ENCODE measurements around the gene CACNA2D4.

DNA sequence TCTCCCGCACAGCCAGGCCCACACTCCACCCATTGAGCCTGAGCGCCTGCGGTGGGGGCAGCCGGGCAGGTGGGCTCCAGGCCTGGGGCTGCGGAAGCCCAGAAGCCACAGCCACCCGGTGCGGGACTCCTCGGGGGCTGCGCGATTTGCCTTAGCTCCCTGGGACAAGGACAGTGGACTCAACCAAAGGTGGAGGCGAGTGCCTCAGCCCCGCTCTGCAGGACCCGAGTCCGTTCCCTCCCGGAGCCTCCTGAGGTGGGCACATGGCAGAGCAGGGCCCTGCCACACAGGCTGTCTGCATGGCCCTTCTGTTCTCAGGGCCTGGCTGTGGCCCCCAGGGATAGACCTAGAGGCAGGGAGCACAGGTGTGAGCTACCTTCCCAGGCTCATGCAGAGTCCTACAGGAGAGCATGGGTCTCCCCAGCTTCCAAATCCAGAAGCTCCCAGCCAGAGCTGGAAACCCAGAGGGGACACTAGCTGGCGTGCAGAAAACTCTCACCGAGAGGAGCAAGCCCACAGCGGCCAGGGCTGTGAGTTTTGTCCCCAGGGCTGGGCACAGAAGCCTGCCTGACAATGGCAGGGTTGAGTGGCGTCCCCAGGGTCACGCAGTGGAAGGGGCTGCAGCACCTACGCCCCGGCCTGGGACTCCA, 120.3 kb downstream of the CACNA2D4 start:
- TF ChIP-seq, protein P1, sequence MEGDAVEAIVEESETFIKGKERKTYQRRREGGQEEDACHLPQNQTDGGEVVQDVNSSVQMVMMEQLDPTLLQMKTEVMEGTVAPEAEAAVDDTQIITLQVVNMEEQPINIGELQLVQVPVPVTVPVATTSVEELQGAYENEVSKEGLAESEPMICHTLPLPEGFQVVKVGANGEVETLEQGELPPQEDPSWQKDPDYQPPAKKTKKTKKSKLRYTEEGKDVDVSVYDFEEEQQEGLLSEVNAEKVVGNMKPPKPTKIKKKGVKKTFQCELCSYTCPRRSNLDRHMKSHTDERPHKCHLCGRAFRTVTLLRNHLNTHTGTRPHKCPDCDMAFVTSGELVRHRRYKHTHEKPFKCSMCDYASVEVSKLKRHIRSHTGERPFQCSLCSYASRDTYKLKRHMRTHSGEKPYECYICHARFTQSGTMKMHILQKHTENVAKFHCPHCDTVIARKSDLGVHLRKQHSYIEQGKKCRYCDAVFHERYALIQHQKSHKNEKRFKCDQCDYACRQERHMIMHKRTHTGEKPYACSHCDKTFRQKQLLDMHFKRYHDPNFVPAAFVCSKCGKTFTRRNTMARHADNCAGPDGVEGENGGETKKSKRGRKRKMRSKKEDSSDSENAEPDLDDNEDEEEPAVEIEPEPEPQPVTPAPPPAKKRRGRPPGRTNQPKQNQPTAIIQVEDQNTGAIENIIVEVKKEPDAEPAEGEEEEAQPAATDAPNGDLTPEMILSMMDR (conservative IDR thresholded peaks at IDR 0.05), result no peak
- TF ChIP-seq ZFX (IDR thresholded peaks at IDR 0.05), result no peak
